IMR-90 (cell line): ENCODE measurements around the gene CD84. TPM values are rescaled to one million over a fixed set of nuclear protein-coding genes. Genes with fewer than 3 reads are reported as not detected.

Experiments
- ATAC-seq: fragments of 200-7000 bp; cut with Tn5 transposase; 2 replicates; pipeline ENCODE4 v1.9.1; 2020; ENCODE audit warnings: low read depth, mild to moderate bottlenecking, moderate library complexity
- BruUV-seq: library from RNA; stranded (reverse); fragments of 400-500 nt; replicated peaks from 2 replicates; lab custom pipeline; 2021; lab: Mats Ljungman, UMichigan
- CTCF ChIA-PET: fragments of 300-600 bp; formaldehyde crosslinking; extraction: SDS; loops from one replicate; lab custom pipeline; 2021; ENCODE audit warnings: antibody characterized with exemption; lab: Yijun Ruan, JAX
- POLR2A ChIA-PET: fragments of 300-600 bp; sonication (Branson Sonifier 250); formaldehyde crosslinking; loops from one replicate; lab custom pipeline; 2022; ENCODE audit warnings: antibody characterized with exemption; ENCODE audit not compliant: unreplicated experiment; lab: Charles Lee
- DNase-seq: peaks from one replicate; pipeline ENCODE4 v3.0.0; 2013
- H2AFZ ChIP-seq: replicated peaks from 2 replicates; pipeline ENCODE3; 2013; ENCODE audit warnings: low read length, mild to moderate bottlenecking; ENCODE audit not compliant: poor library complexity
- H2AK5ac ChIP-seq: 2 replicates; pipeline ENCODE4 v1.6.1; 2013; ENCODE audit warnings: low read depth, low read length, inconsistent platforms
- H2AK9ac ChIP-seq: replicated peaks from 2 replicates; pipeline ENCODE3; 2013; ENCODE audit warnings: mild to moderate bottlenecking, low read depth, low read length, moderate library complexity; ENCODE audit not compliant: poor library complexity
- H2BK120ac ChIP-seq: 2 replicates; pipeline ENCODE4 v1.6.1; 2013; ENCODE audit warnings: low read depth, low read length, inconsistent platforms
- H2BK15ac ChIP-seq: 3 replicates; pipeline ENCODE4 v1.6.1; 2013; ENCODE audit warnings: low read depth, low read length, inconsistent platforms
- H2BK20ac ChIP-seq: 2 replicates; pipeline ENCODE4 v1.6.1; 2013; ENCODE audit warnings: low read depth, mild to moderate bottlenecking, inconsistent platforms, low read length, moderate library complexity
- H2BK5ac ChIP-seq: 2 replicates; pipeline ENCODE4 v1.6.1; 2013; ENCODE audit warnings: mild to moderate bottlenecking, low read depth, low read length, inconsistent platforms; ENCODE audit not compliant: poor library complexity, severe bottlenecking
- H3K14ac ChIP-seq: replicated peaks from 2 replicates; pipeline ENCODE4 v1.6.1; 2013; ENCODE audit warnings: low read depth, low read length, inconsistent platforms
- H3K18ac ChIP-seq: 2 replicates; pipeline ENCODE4 v1.6.1; 2013; ENCODE audit warnings: low read depth, low read length, control low read depth
- H3K23ac ChIP-seq: 2 replicates; pipeline ENCODE4 v1.6.1; 2013; ENCODE audit warnings: low read depth, low read length, inconsistent platforms
- H3K27ac ChIP-seq: 2 replicates; pipeline ENCODE4 v1.5.1; 2013; ENCODE audit warnings: mild to moderate bottlenecking, control low read depth, low read length; ENCODE audit not compliant: insufficient read depth
- H3K27me3 ChIP-seq: 2 replicates; pipeline ENCODE4 v1.6.1; 2013; ENCODE audit warnings: low read length; ENCODE audit not compliant: control insufficient read depth, insufficient read depth
- H3K36me3 ChIP-seq: 2 replicates; pipeline ENCODE4 v1.6.1; 2013; ENCODE audit warnings: low read length, mixed read lengths; ENCODE audit not compliant: control insufficient read depth, insufficient read depth
- H3K4ac ChIP-seq: 2 replicates; pipeline ENCODE4 v1.6.1; 2013; ENCODE audit warnings: low read depth, low read length, inconsistent platforms
- H3K4me1 ChIP-seq: 2 replicates; pipeline ENCODE4 v1.6.1; 2013; ENCODE audit warnings: low read length, mixed read lengths; ENCODE audit not compliant: control insufficient read depth, insufficient read depth
- H3K4me2 ChIP-seq: 2 replicates; pipeline ENCODE4 v1.6.1; 2013; ENCODE audit warnings: low read depth, mild to moderate bottlenecking, control low read depth, low read length, moderate library complexity
- H3K4me3 ChIP-seq: 2 replicates; pipeline ENCODE4 v1.5.1; 2013; ENCODE audit warnings: low read depth, mild to moderate bottlenecking, control low read depth, low read length, moderate library complexity; ENCODE audit not compliant: insufficient read depth
- H3K56ac ChIP-seq: 2 replicates; pipeline ENCODE4 v1.6.1; 2013; ENCODE audit warnings: low read length, inconsistent platforms; ENCODE audit not compliant: insufficient read depth; ENCODE audit errors: extremely low read depth
- H3K79me1 ChIP-seq, 2 experiments: 2 replicates each; pipeline ENCODE4 v1.6.1; 2013; ENCODE audit warnings: low read length in 2 of 2, inconsistent platforms in 1 of 2, low read depth in 1 of 2
- H3K9ac ChIP-seq: 2 replicates; pipeline ENCODE4 v1.6.1; 2013; ENCODE audit warnings: low read depth, low read length, control low read depth
- H3K9me1 ChIP-seq: 2 replicates; pipeline ENCODE4 v1.6.1; 2013; ENCODE audit warnings: low read length, inconsistent platforms; ENCODE audit not compliant: insufficient read depth
- H3K9me3 ChIP-seq: 2 replicates; pipeline ENCODE4 v1.6.1; 2013; ENCODE audit warnings: low read length; ENCODE audit not compliant: control insufficient read depth, insufficient read depth
- H4K20me1 ChIP-seq: 2 replicates; pipeline ENCODE4 v1.6.1; 2013; ENCODE audit warnings: low read length, inconsistent platforms; ENCODE audit not compliant: insufficient read depth
- H4K5ac ChIP-seq: 2 replicates; pipeline ENCODE4 v1.6.1; 2013; ENCODE audit warnings: mild to moderate bottlenecking, low read depth, low read length, control low read depth
- H4K8ac ChIP-seq, 2 experiments: 2 replicates each; pipeline ENCODE4 v1.6.1; 2013; ENCODE audit warnings: low read depth in 2 of 2, low read length in 2 of 2, control low read depth in 1 of 2, inconsistent platforms in 1 of 2
- H4K91ac ChIP-seq: 2 replicates; pipeline ENCODE4 v1.6.1; 2013; ENCODE audit warnings: low read depth, low read length, inconsistent platforms; ENCODE audit not compliant: insufficient read depth
- BHLHE40 ChIP-seq: fragments of 150-350 bp; IDR thresholded peaks from 2 replicates; pipeline ENCODE4 v1.6.1; 2016; ENCODE audit warnings: mild to moderate bottlenecking, low read depth, low read length
- NFE2L2 ChIP-seq: fragments of 150-350 bp; IDR thresholded peaks from 2 replicates; pipeline ENCODE4 v1.6.1; 2016; ENCODE audit warnings: low read depth, mild to moderate bottlenecking, low read length
- POLR2A ChIP-seq: IDR thresholded peaks from 2 replicates; pipeline ENCODE4 v1.6.1; 2012; ENCODE audit warnings: mild to moderate bottlenecking, low read depth, low read length
- RAD21 ChIP-seq: IDR thresholded peaks from 2 replicates; pipeline ENCODE4 v1.6.1; 2012; ENCODE audit warnings: low read length, improper control_type of control experiment
- RCOR1 ChIP-seq: IDR thresholded peaks from 2 replicates; pipeline ENCODE4 v1.6.1; 2012; ENCODE audit warnings: mild to moderate bottlenecking, low read length, improper control_type of control experiment; ENCODE audit not compliant: insufficient replicate concordance
- RFX5 ChIP-seq: IDR thresholded peaks from 2 replicates; pipeline ENCODE4 v1.8.0; 2012; ENCODE audit warnings: low read depth, mild to moderate bottlenecking, low read length, moderate library complexity
- WGBS, 2 experiments: methylation state at CpG; one replicate each; pipeline versions ENCODE4 v1.1.5 to v1.1.7; 2013; ENCODE audit warnings: missing lambda C conversion rate in 2 of 2; ENCODE audit not compliant: insufficient read length in 1 of 2; ENCODE audit errors: extremely low coverage in 2 of 2; 5-methylcytosine and 5-hydroxymethylcytosine counted together
- dilution Hi-C: fragments of 300-500 bp; cut with HindIII; formaldehyde crosslinking; loops from one replicate; pipeline ENCODE4 v1.14.3; 2018; ENCODE audit warnings: low sequenced_read_pairs; ENCODE audit not compliant: unreplicated experiment
- in situ Hi-C: fragments of 300-500 bp; cut with MboI; formaldehyde crosslinking; loops from 3 replicates; pipeline ENCODE4 v1.14.3; 2019; ENCODE audit warnings: low sequenced_read_pairs, inconsistent platforms, mixed read lengths
- intact Hi-C: fragments of 100-400 bp; cut with micrococcal nuclease; formaldehyde crosslinking; loops from 2 replicates; pipeline ENCODE4 v1.10.0; 2022
- polyA plus RNA-seq, 3 experiments: library from polyadenylated mRNA; depleted of rRNA; stranded (reverse); fragments of >200 nt; gene quantifications; 2 replicates each; pipeline ENCODE4 v1.2.3, GENCODE V29; 2012; ENCODE audit warnings: low replicate concordance in 1 of 3
- total RNA-seq: library from RNA; depleted of rRNA; stranded (reverse); fragments of >200 nt; gene quantifications from 2 replicates; pipeline ENCODE4 v1.2.3, GENCODE V29; 2012
- TF ChIP-seq, protein P1 (sequence below): fragments of 150-350 bp; IDR thresholded peaks from 2 replicates; pipeline ENCODE4 v1.6.1; 2017; ENCODE audit warnings: mild to moderate bottlenecking, antibody characterized with exemption, low read length, low read depth
- TF ChIP-seq, protein P2 (sequence below): fragments of 150-350 bp; IDR thresholded peaks from 2 replicates; pipeline ENCODE4 v1.6.1; 2016; ENCODE audit warnings: low read depth, mild to moderate bottlenecking, low read length, moderate library complexity, borderline replicate concordance
- TF ChIP-seq, protein P3 (sequence below): conservative IDR thresholded peaks from 2 replicates; pipeline ENCODE4 v1.5.1; 2012; ENCODE audit warnings: mild to moderate bottlenecking, low read depth, low read length, improper control_type of control experiment

CD84 gene
- total and polyA plus RNA-seq, 2 of the 4 experiments (the other 2 are of a cell fraction): not detected

DNA sequence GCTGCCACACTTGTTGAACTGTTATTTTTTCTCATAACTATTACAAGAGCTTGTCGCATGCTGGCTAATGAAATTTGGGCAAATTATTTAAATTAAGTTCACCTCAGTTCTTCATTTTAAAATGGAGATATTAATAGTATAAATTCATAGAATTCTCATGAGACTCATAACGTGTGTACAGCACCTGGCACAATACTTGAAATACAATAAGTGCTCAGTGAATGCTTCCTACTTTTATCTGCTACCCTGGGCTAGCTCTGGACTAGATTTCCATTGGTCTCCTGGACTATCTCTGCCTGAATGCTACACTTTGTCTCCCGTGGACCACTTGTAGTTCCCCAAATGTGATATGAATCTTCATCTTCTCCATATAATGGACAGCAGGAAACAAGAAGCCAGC lies 57.2 kb downstream of the CD84 start:
- no peak overlapping the region for H3K4me3 ChIP-seq
- H4K91ac ChIP-seq: no peak overlapping the region
- H3K4me2 ChIP-seq: no peak overlapping the region
- intact Hi-C loops (no loop called here), dilution Hi-C loops (no loop called here), in situ Hi-C loops (no loop called here)
- no peaks in the 10 kb centered on the region for H3K4me1 ChIP-seq
- no peak overlapping the region for H4K8ac ChIP-seq
- no peaks in the 10 kb centered on the region for H3K79me1 ChIP-seq
- TF ChIP-seq RFX5: no peak
- no peak for TF ChIP-seq POLR2A
- TF ChIP-seq RAD21: no peak
- TF ChIP-seq, protein P1, sequence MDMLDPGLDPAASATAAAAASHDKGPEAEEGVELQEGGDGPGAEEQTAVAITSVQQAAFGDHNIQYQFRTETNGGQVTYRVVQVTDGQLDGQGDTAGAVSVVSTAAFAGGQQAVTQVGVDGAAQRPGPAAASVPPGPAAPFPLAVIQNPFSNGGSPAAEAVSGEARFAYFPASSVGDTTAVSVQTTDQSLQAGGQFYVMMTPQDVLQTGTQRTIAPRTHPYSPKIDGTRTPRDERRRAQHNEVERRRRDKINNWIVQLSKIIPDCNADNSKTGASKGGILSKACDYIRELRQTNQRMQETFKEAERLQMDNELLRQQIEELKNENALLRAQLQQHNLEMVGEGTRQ: no peak
- TF ChIP-seq NFE2L2: no peak
- TF ChIP-seq, protein P2, sequence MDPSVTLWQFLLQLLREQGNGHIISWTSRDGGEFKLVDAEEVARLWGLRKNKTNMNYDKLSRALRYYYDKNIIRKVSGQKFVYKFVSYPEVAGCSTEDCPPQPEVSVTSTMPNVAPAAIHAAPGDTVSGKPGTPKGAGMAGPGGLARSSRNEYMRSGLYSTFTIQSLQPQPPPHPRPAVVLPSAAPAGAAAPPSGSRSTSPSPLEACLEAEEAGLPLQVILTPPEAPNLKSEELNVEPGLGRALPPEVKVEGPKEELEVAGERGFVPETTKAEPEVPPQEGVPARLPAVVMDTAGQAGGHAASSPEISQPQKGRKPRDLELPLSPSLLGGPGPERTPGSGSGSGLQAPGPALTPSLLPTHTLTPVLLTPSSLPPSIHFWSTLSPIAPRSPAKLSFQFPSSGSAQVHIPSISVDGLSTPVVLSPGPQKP: no peak
- TF ChIP-seq RCOR1: no peak
- TF ChIP-seq, protein P3, sequence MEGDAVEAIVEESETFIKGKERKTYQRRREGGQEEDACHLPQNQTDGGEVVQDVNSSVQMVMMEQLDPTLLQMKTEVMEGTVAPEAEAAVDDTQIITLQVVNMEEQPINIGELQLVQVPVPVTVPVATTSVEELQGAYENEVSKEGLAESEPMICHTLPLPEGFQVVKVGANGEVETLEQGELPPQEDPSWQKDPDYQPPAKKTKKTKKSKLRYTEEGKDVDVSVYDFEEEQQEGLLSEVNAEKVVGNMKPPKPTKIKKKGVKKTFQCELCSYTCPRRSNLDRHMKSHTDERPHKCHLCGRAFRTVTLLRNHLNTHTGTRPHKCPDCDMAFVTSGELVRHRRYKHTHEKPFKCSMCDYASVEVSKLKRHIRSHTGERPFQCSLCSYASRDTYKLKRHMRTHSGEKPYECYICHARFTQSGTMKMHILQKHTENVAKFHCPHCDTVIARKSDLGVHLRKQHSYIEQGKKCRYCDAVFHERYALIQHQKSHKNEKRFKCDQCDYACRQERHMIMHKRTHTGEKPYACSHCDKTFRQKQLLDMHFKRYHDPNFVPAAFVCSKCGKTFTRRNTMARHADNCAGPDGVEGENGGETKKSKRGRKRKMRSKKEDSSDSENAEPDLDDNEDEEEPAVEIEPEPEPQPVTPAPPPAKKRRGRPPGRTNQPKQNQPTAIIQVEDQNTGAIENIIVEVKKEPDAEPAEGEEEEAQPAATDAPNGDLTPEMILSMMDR: no peak
- no peak for TF ChIP-seq BHLHE40
- POLR2A ChIA-PET: no interaction called here
- no peaks in the 10 kb centered on the region for H3K9me1 ChIP-seq
- WGBS, 2 experiments: 0% methylated on average over 1 of the region's 3 CpGs; no CpG with 5 or more reads in 1 of the 2 experiments
- no peak overlapping the region for H2BK20ac ChIP-seq
- H3K14ac ChIP-seq: no peak overlapping the region
- ATAC-seq (no peak), DNase-seq (no peak)
- H2AK5ac ChIP-seq: no peak overlapping the region
- no peaks in the 10 kb centered on the region for H3K27me3 ChIP-seq
- H3K27ac ChIP-seq: no peak overlapping the region
- no peak overlapping the region for H2BK15ac ChIP-seq
- H3K9ac ChIP-seq: no peak overlapping the region
- H4K20me1 ChIP-seq: no peaks in the 10 kb centered on the region
- no peak overlapping the region for H2BK120ac ChIP-seq
- H3K36me3 ChIP-seq: no peaks in the 10 kb centered on the region
- no TSS peak for BruUV-seq
- H2BK5ac ChIP-seq: no peak overlapping the region
- H3K9me3 ChIP-seq: no peaks in the 10 kb centered on the region
- CTCF ChIA-PET: no interaction called here
- H3K56ac ChIP-seq: no peak overlapping the region
- no peak overlapping the region for H3K4ac ChIP-seq
- no peak overlapping the region for H2AFZ ChIP-seq
- no peak overlapping the region for H3K18ac ChIP-seq
- H3K23ac ChIP-seq: no peak overlapping the region
- no peak overlapping the region for H2AK9ac ChIP-seq
- H4K5ac ChIP-seq: no peak overlapping the region
